ENCODE measurements around the gene SGCE. TPM values are rescaled to one million over a fixed set of nuclear protein-coding genes. Genes with fewer than 3 reads are reported as not detected.
"Not testable (repeated sequence)": the region's sequence is repeated elsewhere in the genome, so short reads cannot be mapped to it uniquely, and the experiment has no call there.

SGCE gene, protein sequence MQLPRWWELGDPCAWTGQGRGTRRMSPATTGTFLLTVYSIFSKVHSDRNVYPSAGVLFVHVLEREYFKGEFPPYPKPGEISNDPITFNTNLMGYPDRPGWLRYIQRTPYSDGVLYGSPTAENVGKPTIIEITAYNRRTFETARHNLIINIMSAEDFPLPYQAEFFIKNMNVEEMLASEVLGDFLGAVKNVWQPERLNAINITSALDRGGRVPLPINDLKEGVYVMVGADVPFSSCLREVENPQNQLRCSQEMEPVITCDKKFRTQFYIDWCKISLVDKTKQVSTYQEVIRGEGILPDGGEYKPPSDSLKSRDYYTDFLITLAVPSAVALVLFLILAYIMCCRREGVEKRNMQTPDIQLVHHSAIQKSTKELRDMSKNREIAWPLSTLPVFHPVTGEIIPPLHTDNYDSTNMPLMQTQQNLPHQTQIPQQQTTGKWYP
- 10 to 100 TPM; 41.0 to 75.9 TPM for total RNA-seq

DNA sequence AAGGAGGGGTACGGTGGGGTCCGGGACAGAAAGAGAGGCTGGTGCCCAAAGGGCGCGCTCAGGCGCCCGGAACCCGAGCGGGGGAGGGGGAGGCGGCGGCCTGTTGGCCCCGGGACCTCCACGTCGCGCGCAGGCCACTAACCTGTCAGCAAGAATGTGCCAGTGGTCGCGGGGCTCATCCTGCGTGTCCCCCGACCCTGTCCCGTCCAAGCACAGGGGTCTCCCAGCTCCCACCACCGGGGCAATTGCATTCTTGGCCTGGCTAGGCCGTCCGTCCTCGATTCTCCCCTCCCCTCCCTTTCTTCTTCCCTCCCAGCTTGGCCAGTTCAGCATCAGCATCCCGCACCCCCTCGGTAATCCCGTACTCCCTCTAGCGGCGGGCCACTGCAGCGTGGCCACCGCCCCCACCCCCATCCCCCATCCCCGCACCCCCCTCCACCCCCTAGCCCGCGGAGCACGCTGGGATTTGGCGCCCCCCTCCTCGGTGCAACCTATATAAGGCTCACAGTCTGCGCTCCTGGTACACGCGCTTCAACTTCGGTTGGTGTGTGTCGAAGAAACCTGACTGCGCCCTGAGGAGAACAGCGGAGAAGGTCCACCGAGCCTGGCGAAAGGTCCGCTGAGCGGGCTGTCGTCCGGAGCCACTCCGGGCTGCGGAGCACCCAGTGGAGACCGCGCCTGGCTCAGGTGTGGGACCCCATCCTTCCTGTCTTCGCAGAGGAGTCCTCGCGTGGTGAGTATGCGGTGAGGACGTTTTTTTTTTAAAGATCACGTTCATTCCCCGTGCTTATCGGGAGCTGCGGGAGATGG is at the start of gene SGCE:
TSS of gene SGCE (minus strand) at position 286 of the 810 bp plus-strand sequence. CDS start at position 251, 35 bp downstream.
- Histone ChIP-seq H3K27me3 (no peaks in the 10 kb centered on the region), H3K9me3 (no peaks in the 10 kb centered on the region), H3K36me3 (no peaks in the 10 kb centered on the region), H3K4me1 (peaks cover 0 to 14% of the 10 kb centered on the region in 2 donors), H3K27ac (peak within 1 kb of the TSS; percentile 74 to 84), H3K4me3 (peak within 1 kb of the TSS; percentile 69 to 75)
- DNase-seq (ENCODE audit: low spot score), result peak; percentile 66
- TF ChIP-seq, protein P1, sequence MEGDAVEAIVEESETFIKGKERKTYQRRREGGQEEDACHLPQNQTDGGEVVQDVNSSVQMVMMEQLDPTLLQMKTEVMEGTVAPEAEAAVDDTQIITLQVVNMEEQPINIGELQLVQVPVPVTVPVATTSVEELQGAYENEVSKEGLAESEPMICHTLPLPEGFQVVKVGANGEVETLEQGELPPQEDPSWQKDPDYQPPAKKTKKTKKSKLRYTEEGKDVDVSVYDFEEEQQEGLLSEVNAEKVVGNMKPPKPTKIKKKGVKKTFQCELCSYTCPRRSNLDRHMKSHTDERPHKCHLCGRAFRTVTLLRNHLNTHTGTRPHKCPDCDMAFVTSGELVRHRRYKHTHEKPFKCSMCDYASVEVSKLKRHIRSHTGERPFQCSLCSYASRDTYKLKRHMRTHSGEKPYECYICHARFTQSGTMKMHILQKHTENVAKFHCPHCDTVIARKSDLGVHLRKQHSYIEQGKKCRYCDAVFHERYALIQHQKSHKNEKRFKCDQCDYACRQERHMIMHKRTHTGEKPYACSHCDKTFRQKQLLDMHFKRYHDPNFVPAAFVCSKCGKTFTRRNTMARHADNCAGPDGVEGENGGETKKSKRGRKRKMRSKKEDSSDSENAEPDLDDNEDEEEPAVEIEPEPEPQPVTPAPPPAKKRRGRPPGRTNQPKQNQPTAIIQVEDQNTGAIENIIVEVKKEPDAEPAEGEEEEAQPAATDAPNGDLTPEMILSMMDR (IDR thresholded peaks at IDR 0.05), result peak; percentile 79 to 86

DNA sequence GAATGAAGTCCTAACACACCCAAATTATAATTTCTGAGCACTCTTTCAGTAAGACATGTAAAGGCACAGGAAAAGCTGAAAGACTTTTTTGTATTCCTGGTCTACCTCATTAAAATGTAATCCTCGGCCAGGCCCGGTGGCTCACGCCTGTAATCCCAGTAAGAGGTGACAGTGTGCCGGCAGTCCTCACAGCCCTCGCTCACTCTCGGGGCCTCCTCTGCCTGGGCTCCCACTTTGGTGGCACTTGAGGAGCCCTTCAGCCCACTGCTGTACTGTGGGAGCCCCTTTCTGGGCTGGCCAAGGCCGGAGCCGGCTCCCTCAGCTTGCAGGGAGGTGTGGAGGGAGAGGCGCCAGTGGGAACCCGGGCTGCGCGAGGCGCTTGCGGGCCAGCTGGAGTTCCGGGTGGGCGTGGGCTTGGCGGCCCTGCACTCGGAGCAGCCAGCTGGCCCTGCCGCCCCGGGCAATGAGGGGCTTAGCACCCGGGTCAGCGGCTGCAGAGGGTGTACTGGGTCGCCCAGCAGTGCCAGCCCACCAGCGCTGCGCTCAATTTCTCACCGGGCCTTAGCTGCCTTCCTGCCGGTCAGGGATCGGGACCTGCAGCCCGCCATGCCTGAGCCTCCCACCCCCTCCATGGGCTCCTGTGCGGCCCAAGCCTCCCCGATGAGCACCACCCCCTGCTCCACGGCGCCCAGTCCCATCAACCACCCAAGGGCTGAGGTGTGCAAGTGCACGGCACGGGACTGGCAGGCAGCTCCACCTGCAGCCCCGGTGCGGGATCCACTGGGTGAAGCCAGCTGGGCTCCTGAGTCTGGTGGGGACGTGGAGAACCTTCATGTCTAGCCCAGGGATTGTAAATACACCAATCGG is 49.5 kb upstream of the SGCE start:
- not testable (repeated sequence) for H3K36me3 ChIP-seq; H3K27me3 ChIP-seq; H3K4me1 ChIP-seq; H3K9me3 ChIP-seq; H3K27ac ChIP-seq; H3K4me3 ChIP-seq; DNase-seq (ENCODE audit: low spot score)

DNA sequence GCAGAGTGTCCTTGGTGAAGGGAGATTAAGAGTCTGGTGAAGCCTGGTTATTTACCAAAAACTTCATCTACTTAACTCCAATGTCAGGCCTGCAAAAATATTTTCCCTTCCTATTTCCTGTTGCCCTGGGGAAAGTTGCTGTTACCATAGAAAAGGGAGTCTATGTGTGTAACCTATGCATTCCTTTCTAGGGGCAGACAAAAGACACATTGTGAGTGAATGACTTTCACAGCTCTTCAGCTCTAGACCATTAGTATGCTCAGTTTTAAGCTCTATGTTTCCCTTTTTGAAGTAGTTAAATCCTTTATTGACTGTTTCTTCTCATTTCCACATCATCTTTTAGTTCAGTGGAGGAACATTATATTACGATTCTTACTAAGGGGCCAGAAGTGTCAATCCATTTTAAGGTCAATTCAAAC is 45.6 kb upstream of the SGCE start:
- Histone ChIP-seq H3K36me3 (no peaks in the 10 kb centered on the region), H3K4me3 (no peak overlapping the region), H3K27ac (no peak overlapping the region), H3K27me3 (no peaks in the 10 kb centered on the region), H3K4me1 (no peaks in the 10 kb centered on the region), H3K9me3 (no peaks in the 10 kb centered on the region)
- TF ChIP-seq, protein P1 (IDR thresholded peaks at IDR 0.05), result no peak
- DNase-seq (ENCODE audit: low spot score), result no peak

DNA sequence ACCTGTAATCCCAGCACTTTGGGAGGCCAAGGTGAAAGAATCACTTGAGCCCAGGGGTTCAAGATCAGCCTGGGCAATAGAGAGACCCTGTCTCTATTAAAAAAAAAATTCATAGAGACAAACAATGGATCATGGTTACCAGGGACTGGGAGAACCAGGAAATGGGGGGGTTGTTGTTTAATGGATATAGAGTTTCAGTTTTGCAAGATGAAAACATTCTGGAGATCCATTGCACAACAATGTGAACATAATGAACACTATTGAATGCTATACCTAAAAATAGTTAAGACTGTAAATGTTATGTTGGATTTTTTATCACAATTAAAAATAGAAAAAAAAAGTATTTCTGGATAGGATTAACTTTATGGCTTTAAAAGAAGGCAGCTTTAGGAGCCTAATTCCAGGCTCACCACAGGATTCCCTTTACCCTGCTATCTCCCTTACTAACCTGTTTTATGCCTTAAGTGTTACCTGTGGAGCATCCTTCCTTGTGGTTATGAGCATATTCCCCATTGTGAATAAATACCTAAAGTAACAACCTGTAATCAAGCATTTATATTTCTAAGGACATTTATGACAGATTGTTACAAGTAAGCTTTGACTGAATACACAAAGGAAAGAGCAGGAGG is 45.1 kb upstream of the SGCE start:
- no peaks in the 10 kb centered on the region for H3K36me3 ChIP-seq
- no peak for DNase-seq (ENCODE audit: low spot score)
- no peaks in the 10 kb centered on the region for H3K27me3 ChIP-seq
- H3K4me1 ChIP-seq, result no peaks in the 10 kb centered on the region
- no peak overlapping the region for H3K27ac ChIP-seq
- TF ChIP-seq, protein P1 (IDR thresholded peaks at IDR 0.05), result no peak
- no peak overlapping the region for H3K4me3 ChIP-seq
- H3K9me3 ChIP-seq, result no peaks in the 10 kb centered on the region

DNA sequence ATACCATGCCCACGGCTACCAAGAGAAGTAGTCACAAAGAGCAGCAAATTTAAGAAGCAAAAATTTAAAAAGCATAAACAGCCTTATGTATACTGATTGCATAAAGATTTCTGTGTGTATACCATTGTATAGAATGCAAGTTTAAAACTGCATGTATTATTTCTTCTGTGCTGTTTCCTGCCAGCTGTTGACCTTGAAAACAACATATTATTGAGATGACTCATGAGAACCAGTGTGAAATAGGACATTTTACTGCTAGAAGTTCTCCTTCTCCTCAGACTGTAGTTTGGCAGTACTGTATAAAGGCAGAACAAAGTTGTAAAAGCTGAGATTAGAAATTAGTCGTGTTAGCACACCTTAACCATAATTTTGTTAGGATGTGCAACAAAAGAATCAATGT is 42.3 kb upstream of the SGCE start:
- TF ChIP-seq, protein P1 (IDR thresholded peaks at IDR 0.05), result no peak

More for the DNA sequence above, 42.3 kb upstream of the SGCE start:
- DNase-seq (ENCODE audit: low spot score), result no peak
- Histone ChIP-seq H3K9me3 (no peaks in the 10 kb centered on the region), H3K27ac (no peak overlapping the region), H3K36me3 (no peaks in the 10 kb centered on the region), H3K4me3 (no peak overlapping the region), H3K27me3 (no peaks in the 10 kb centered on the region), H3K4me1 (no peaks in the 10 kb centered on the region)
